Fibroblast of skin of left biceps (primary cell): ENCODE data around the gene GRB10.
"Not testable (repeated sequence)": the region's sequence is repeated elsewhere in the genome, so short reads cannot be mapped to it uniquely, and the experiment has no call there.

Experiments
- DNase-seq, 2 experiments: peaks; one replicate each; pipeline ENCODE4 v3.0.0-alpha.2; 2013; ENCODE audit warnings: low read depth in 2 of 2

Gene GRB10

GRCh38 chr7:50778189-50778588, 4.5 kb downstream of the GRB10 start:
- DNase-seq, result no peak

- DNase-seq, result no peak
Observed at GRCh38 chr7:50775836-50776235, 6.9 kb downstream of the GRB10 start.

- DNase-seq, result no peak
Observed at GRCh38 chr7:50775231-50775630, 7.5 kb downstream of the GRB10 start.

GRCh38 chr7:50774319-50774718, 8.4 kb downstream of the GRB10 start:
- no peak for DNase-seq

- DNase-seq, result not testable (repeated sequence)
Observed at GRCh38 chr7:50773071-50773470, 9.6 kb downstream of the GRB10 start.

GRCh38 chr7:50771120-50772002, 11.3 kb downstream of the GRB10 start:
- no peak for DNase-seq

GRCh38 chr7:50768485-50769474, 13.9 kb downstream of the GRB10 start:
- no peak for DNase-seq

- DNase-seq, result no peak
Observed at GRCh38 chr7:50766849-50767207, 15.9 kb downstream of the GRB10 start.

GRCh38 chr7:50766106-50766848, 16.4 kb downstream of the GRB10 start:
- DNase-seq, result no peak

- DNase-seq, result no peak
Observed at GRCh38 chr7:50762337-50762736, 20.4 kb downstream of the GRB10 start.

GRCh38 chr7:50761713-50762112, 21.0 kb downstream of the GRB10 start:
- no peak for DNase-seq

GRCh38 chr7:50757703-50758390, 24.8 kb downstream of the GRB10 start:
- DNase-seq, result no peak

GRCh38 chr7:50756180-50756579, 26.5 kb downstream of the GRB10 start:
- no peak for DNase-seq

GRCh38 chr7:50754684-50755083, 28.0 kb downstream of the GRB10 start:
- DNase-seq, result no peak

GRCh38 chr7:50754241-50754640, 28.5 kb downstream of the GRB10 start:
- no peak for DNase-seq

GRCh38 chr7:50752422-50752821, 30.3 kb downstream of the GRB10 start:
- DNase-seq, result no peak

GRCh38 chr7:50751146-50751545, 31.6 kb downstream of the GRB10 start:
- no peak for DNase-seq

- no peak for DNase-seq
Observed at GRCh38 chr7:50749896-50750295, 32.8 kb downstream of the GRB10 start.

GRCh38 chr7:50748472-50748871, 34.2 kb downstream of the GRB10 start:
- no peak for DNase-seq

GRCh38 chr7:50745835-50746234, 36.9 kb downstream of the GRB10 start:
- no peak for DNase-seq

GRCh38 chr7:50745336-50745735, 37.4 kb downstream of the GRB10 start:
- no peak for DNase-seq
